GM12878 (cell line): ENCODE data around the gene NCAPD3. TPM values are rescaled to one million over a fixed set of nuclear protein-coding genes. Genes with fewer than 3 reads are reported as not detected.

Experiments used
- ATAC-seq: fragments of 200-7000 bp; cut with Tn5 transposase; 3 replicates; pipeline ENCODE4 v1.9.1; 2020; ENCODE audit warnings: mild to moderate bottlenecking, moderate library complexity
- BruUV-seq: library from RNA; stranded (reverse); fragments of 400-500 nt; replicated peaks from 2 replicates; lab custom pipeline; 2021; lab: Mats Ljungman, UMichigan
- CTCF ChIA-PET: fragments of 300-600 bp; sonication (Branson Sonifier 250); formaldehyde crosslinking; extraction: SDS; loops from one replicate; lab custom pipeline; 2021; ENCODE audit warnings: inconsistent platforms; lab: Yijun Ruan, JAX
- POLR2A ChIA-PET: fragments of 350-600 bp; formaldehyde crosslinking; extraction: SDS; loops from one replicate; lab custom pipeline; 2021; ENCODE audit warnings: inconsistent platforms; lab: Charles Lee
- RAD21 ChIA-PET: fragments of 300-600 bp; sonication (Branson Sonifier 250); formaldehyde crosslinking; loops from one replicate; lab custom pipeline; 2023; ENCODE audit warnings: antibody characterized with exemption; ENCODE audit not compliant: unreplicated experiment; lab: Charles Lee
- SMC1A ChIA-PET: fragments of 300-600 bp; sonication (Branson Sonifier 250); formaldehyde crosslinking; loops from one replicate; lab custom pipeline; 2023; ENCODE audit not compliant: unreplicated experiment, uncharacterized antibody; lab: Charles Lee
- DNase-seq: peaks from one replicate; pipeline ENCODE4 v3.0.0-alpha.2; 2011; ENCODE audit warnings: low read depth, low spot score
- FAIRE-seq: peaks from 3 replicates; lab custom pipeline; 2011; peaks lifted over from hg19 to GRCh38; lab: Jason Lieb, UNC
- H2AFZ ChIP-seq: 2 replicates; pipeline ENCODE4 v1.6.0; 2011; ENCODE audit warnings: low read depth, low read length, control low read depth; ENCODE audit not compliant: control insufficient read depth
- H3K27ac ChIP-seq: 2 replicates; pipeline ENCODE4 v1.5.1; 2011; ENCODE audit warnings: control low read depth; ENCODE audit not compliant: control insufficient read depth, insufficient read depth
- H3K27me3 ChIP-seq, 2 experiments: replicated peaks in 1 of 2; 2 replicates each; pipeline versions ENCODE4 v1.6.0 to v1.6.1; 2011; ENCODE audit warnings: low read length in 1 of 2; ENCODE audit not compliant: control insufficient read depth in 2 of 2, insufficient read depth in 2 of 2
- H3K36me3 ChIP-seq, 2 experiments: 2 replicates each; pipeline ENCODE4 v1.5.1; 2011; ENCODE audit warnings: low read length in 1 of 2; ENCODE audit not compliant: control insufficient read depth in 2 of 2, insufficient read depth in 2 of 2
- H3K4me1 ChIP-seq: 2 replicates; pipeline ENCODE4 v1.6.1; 2011; ENCODE audit warnings: mild to moderate bottlenecking, low read length, moderate library complexity, mixed read lengths; ENCODE audit not compliant: control insufficient read depth, insufficient read depth
- H3K4me2 ChIP-seq: 2 replicates; pipeline ENCODE4 v1.6.0; 2011; ENCODE audit warnings: control low read depth; ENCODE audit not compliant: control insufficient read depth, insufficient read depth
- H3K4me3 ChIP-seq: fragments of 200-600 bp; sonication (generic); 2 replicates; pipeline ENCODE4 v1.5.1; 2016
- H3K79me2 ChIP-seq: 2 replicates; pipeline ENCODE4 v1.6.0; 2011; ENCODE audit warnings: low read length; ENCODE audit not compliant: control insufficient read depth, insufficient read depth
- H3K9ac ChIP-seq: 2 replicates; pipeline ENCODE4 v1.8.0; 2011; ENCODE audit warnings: low read length, control low read depth, mixed read lengths; ENCODE audit not compliant: control insufficient read depth, insufficient read depth
- H3K9me3 ChIP-seq: replicated peaks from 3 replicates; pipeline ENCODE4 v1.5.1; 2011; ENCODE audit warnings: mild to moderate bottlenecking, low read length; ENCODE audit not compliant: control insufficient read depth, insufficient read depth
- H4K20me1 ChIP-seq: 2 replicates; pipeline ENCODE4 v1.6.0; 2011; ENCODE audit not compliant: control insufficient read depth, insufficient read depth
- BACH1 ChIP-seq: fragments of 450-650 bp; IDR thresholded peaks from 2 replicates; pipeline ENCODE4 v1.6.1; 2017; ENCODE audit warnings: mild to moderate bottlenecking, borderline replicate concordance
- EZH2 ChIP-seq: IDR thresholded peaks from 2 replicates; pipeline ENCODE4 v1.6.1; 2012; ENCODE audit warnings: low read depth, mild to moderate bottlenecking, control low read depth, inconsistent platforms, low read length, borderline replicate concordance; ENCODE audit not compliant: control insufficient read depth
- HDAC2 ChIP-seq: fragments of 200-600 bp; sonication (generic); IDR thresholded peaks from 2 replicates; pipeline ENCODE4 v1.6.1; 2017
- JUNB ChIP-seq: IDR thresholded peaks from 2 replicates; pipeline ENCODE4 v1.6.1; 2016; ENCODE audit warnings: antibody characterized with exemption, mild to moderate bottlenecking
- MEF2A ChIP-seq: IDR thresholded peaks from 2 replicates; pipeline ENCODE4 v1.6.1; 2011; ENCODE audit warnings: low read depth, mild to moderate bottlenecking, low read length, moderate library complexity; ENCODE audit not compliant: insufficient read depth
- POU2F2 ChIP-seq: IDR thresholded peaks from 3 replicates; pipeline ENCODE4 v1.6.1; 2011; ENCODE audit warnings: low read depth, mild to moderate bottlenecking, low read length, borderline replicate concordance
- SMAD5 ChIP-seq: IDR thresholded peaks from 2 replicates; pipeline ENCODE4 v1.6.1; 2016; ENCODE audit warnings: antibody characterized with exemption, low read depth
- SUPT20H ChIP-seq: IDR thresholded peaks from 2 replicates; pipeline ENCODE4 v1.6.1; 2011; ENCODE audit warnings: low read depth, mild to moderate bottlenecking, low read length, moderate library complexity, borderline replicate concordance; ENCODE audit not compliant: control insufficient read depth
- TCF7 ChIP-seq: IDR thresholded peaks from 2 replicates; pipeline ENCODE4 v1.6.1; 2014; ENCODE audit warnings: antibody characterized with exemption, borderline replicate concordance
- WGBS: methylation state at CpG from one replicate; pipeline ENCODE4 v1.1.6; 2016; ENCODE audit warnings: low lambda C conversion rate; ENCODE audit not compliant: insufficient replicate concordance, insufficient coverage; ENCODE audit errors: missing lambda C conversion rate; 5-methylcytosine and 5-hydroxymethylcytosine counted together
- in situ Hi-C: fragments of 300-500 bp; cut with MboI; formaldehyde crosslinking; loops from 9 replicates; pipeline ENCODE4 v1.14.3; 2018; ENCODE audit warnings: mixed read lengths
- intact Hi-C: fragments of 100-400 bp; cut with micrococcal nuclease; formaldehyde crosslinking; loops from one replicate; pipeline ENCODE4 v1.14.2; 2022; ENCODE audit not compliant: unreplicated experiment
- polyA plus RNA-seq, 11 experiments: library from polyadenylated mRNA; depleted of rRNA in 4 of 11; unstranded in 6 of 11; stranded (reverse) in 5 of 11; fragments of >200 nt; fragmentation: Nextera tagmentation in 4 of 11; fragmentation: Illumina TruSeq in 1 of 11; extraction: Ambion mirVana in 4 of 11; extraction: Trizol in 1 of 11; gene quantifications; 1 replicate in 1 of 11; 2 replicates in 10 of 11; pipeline versions ENCODE4 v1.2.1 to v1.2.3, GENCODE V29; 2011 to 2016; ENCODE audit warnings: inconsistent platforms in 2 of 11, missing spikeins in 2 of 11, low read depth in 1 of 11
- total RNA-seq, 4 experiments: library from RNA; depleted of rRNA in 3 of 4; stranded (reverse); fragments of >200 nt in 3 of 4; fragmentation: Illumina TruSeq in 1 of 4; extraction: Trizol in 1 of 4; gene quantifications; 2 replicates each; pipeline versions ENCODE4 v1.2.1 to v1.2.3, GENCODE V29; 2013 to 2021
- TF ChIP-seq, protein P1 (sequence below): IDR thresholded peaks from 2 replicates; pipeline ENCODE4 v1.6.1; 2011; ENCODE audit warnings: mild to moderate bottlenecking, low read depth, low read length, moderate library complexity; ENCODE audit not compliant: insufficient replicate concordance

The NCAPD3 gene
- total and polyA plus RNA-seq, 10 of the 15 experiments (the other 5 are each of a cell fraction or from before 2014, with no cell fraction given), result 14.9 to 58.2 (median 48.2) TPM

DNA sequence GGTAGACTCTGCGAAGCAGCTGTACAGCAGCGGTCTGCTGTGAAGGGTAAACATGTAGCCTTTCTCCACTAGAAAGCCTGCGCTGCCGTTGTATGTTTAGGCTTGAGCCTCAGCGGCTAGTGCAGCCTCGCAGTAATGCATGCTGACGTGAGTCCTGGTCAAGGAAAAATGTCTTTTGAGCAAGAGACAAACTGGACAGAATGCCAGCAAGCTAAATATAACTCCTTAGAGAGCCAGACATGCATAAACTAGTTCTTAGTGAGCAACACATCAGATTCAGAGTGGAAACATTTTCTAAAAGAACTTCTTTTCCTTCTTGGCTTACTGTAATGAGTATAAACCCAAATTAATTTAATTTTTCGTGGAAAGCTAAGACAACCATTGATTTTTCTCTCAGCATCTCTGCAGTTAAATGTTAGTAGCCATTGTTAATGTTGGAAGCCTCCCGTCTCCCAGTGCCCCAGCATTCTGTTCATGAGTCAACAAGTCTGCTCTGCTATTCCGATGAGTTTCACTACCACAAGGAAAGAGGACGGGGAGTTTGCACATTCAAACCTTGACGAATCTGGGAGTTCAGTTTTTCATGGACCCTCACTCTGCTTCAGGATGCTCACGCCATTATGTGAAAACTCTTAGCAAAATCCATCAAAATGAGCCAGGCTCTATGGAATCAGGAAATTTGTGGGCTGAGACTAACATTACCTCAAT lies 103.5 kb downstream of the NCAPD3 start:
- Histone ChIP-seq H3K79me2 (no peaks in the 10 kb centered on the region), H3K27me3 (no peaks in the 10 kb centered on the region; a peak in 2 of 4 replicates), H3K4me2 (no peak overlapping the region), H3K4me1 (no peaks in the 10 kb centered on the region), H3K9ac (no peak overlapping the region), H4K20me1 (no peaks in the 10 kb centered on the region), H2AFZ (no peak overlapping the region), H3K27ac (no peak overlapping the region), H3K9me3 (no peaks in the 10 kb centered on the region), H3K36me3 (no peaks in the 10 kb centered on the region), H3K4me3 (no peak overlapping the region)
- in situ Hi-C loops, result no loop called here
- FAIRE-seq, result no peak
- ChIA-PET POLR2A (no interaction called here), SMC1A (no interaction called here), RAD21 (no interaction called here), CTCF (interaction anchor here (1.1 kb wide), 1 partner anchor 22 kb away, joined by 4 read pairs; no protein-coding TSS in a partner anchor)
- WGBS, result 44% methylated on average over 13 of the region's 13 CpGs
- DNase-seq, result no peak
- intact Hi-C loops, result no loop called here
- BruUV-seq, result no TSS peak
- no peak for ATAC-seq
- TF ChIP-seq SMAD5 (no peak), SUPT20H (no peak), JUNB (no peak), HDAC2 (no peak), MEF2A (no peak), TCF7 (no peak), EZH2 (no peak), POU2F2 (no peak), BACH1 (no peak)
- TF ChIP-seq, protein P1, sequence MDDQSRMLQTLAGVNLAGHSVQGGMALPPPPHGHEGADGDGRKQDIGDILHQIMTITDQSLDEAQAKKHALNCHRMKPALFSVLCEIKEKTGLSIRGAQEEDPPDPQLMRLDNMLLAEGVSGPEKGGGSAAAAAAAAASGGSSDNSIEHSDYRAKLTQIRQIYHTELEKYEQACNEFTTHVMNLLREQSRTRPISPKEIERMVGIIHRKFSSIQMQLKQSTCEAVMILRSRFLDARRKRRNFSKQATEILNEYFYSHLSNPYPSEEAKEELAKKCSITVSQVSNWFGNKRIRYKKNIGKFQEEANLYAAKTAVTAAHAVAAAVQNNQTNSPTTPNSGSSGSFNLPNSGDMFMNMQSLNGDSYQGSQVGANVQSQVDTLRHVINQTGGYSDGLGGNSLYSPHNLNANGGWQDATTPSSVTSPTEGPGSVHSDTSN, result no peak
